ENCODE measurements around the gene HSD17B3. TPM values are rescaled to one million over a fixed set of nuclear protein-coding genes. Genes with fewer than 3 reads are reported as not detected.
"Not testable (repeated sequence)": the region's sequence is repeated elsewhere in the genome, so short reads cannot be mapped to it uniquely, and the experiment has no call there.

Gene HSD17B3
- total and polyA plus RNA-seq, 2 donors (not counting 3 experiments of a cell fraction or from before 2014, with no cell fraction given) = 0.46 TPM; not detected in 1

DNA sequence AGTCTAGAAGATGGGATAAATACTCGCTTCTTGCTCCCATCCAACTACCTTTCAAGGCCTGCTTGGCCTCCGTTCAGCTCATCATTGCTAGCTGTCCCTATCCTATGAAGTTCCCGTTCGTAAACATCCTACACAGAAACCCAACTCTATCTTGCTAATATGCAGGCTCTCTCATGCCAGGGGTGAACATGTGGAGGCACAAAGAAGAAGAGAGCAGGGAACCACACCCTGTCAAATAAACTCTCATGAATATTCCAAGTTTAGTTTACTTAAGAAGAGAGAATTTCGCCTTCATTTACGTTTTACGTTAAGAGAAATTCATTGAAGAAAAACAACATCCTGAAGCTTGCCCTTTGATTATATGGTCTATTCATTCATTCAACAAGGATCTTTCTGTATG, 7.9 kb upstream of the HSD17B3 start:
- no TSS peak for BruUV-seq (replicated peaks)
- FAIRE-seq = no peak
- Histone ChIP-seq H3K27ac (ENCODE audit: insufficient read depth, low read depth, low read length) (no peak overlapping the region), H3K4me2 (ENCODE audit: insufficient read depth, low read length) (no peak overlapping the region), H4K20me1 (replicated peaks; ENCODE audit: control insufficient read depth, extremely low read depth, insufficient read depth, low read length) (no peaks in the 10 kb centered on the region), H3K27me3 (ENCODE audit: control insufficient read depth in 2 of 2, insufficient read depth in 2 of 2, low read length in 2 of 2) (peaks cover 0 to 2% of the 10 kb centered on the region in 2 experiments), H3K79me2 (ENCODE audit: control insufficient read depth, insufficient read depth, low read length) (no peaks in the 10 kb centered on the region), H2AFZ (ENCODE audit: low read depth, low read length) (no peak overlapping the region), H3K4me3 (replicated peaks in 1 of 3; ENCODE audit: insufficient read depth in 1 of 3, low read depth in 1 of 3, low read length in 3 of 3) (no peak overlapping the region), H3K9ac (replicated peaks; ENCODE audit: extremely low read depth, insufficient read depth, low read length) (no peak overlapping the region), H3K4me1 (ENCODE audit: control insufficient read depth, extremely low read depth, insufficient read depth, low read length) (no peaks in the 10 kb centered on the region), H3K36me3 (ENCODE audit: control insufficient read depth in 2 of 2, extremely low read depth in 1 of 2, insufficient read depth in 2 of 2, low read length in 2 of 2) (no peaks in the 10 kb centered on the region), H3K9me3 (replicated peaks; ENCODE audit: control insufficient read depth, insufficient read depth, low read length) (no peaks in the 10 kb centered on the region), H3K9me1 (replicated peaks; ENCODE audit: control insufficient read depth, extremely low read depth, insufficient read depth, low read length) (no peaks in the 10 kb centered on the region)
- dilution Hi-C loops (cut with MboI; ENCODE audit: extremely low pct_ligation_motif_present, low sequenced_read_pairs) (no loop called here), intact Hi-C loops (cut with micrococcal nuclease) (no loop called here)
- no peak for DNase-seq (ENCODE audit: low read depth, low spot score)
- POLR2A ChIA-PET = no interaction called here
- no peak for TF ChIP-seq EZH2 (IDR thresholded peaks at IDR 0.05; ENCODE audit: borderline replicate concordance, low read depth, low read length, severe bottlenecking)
- CTCF ChIA-PET = interaction anchor here (0.6 to 1.8 kb wide), 3 partner anchors 7 to 804 kb away, joined by 3 to 8 read pairs (median 4); no protein-coding TSS in a partner anchor

DNA sequence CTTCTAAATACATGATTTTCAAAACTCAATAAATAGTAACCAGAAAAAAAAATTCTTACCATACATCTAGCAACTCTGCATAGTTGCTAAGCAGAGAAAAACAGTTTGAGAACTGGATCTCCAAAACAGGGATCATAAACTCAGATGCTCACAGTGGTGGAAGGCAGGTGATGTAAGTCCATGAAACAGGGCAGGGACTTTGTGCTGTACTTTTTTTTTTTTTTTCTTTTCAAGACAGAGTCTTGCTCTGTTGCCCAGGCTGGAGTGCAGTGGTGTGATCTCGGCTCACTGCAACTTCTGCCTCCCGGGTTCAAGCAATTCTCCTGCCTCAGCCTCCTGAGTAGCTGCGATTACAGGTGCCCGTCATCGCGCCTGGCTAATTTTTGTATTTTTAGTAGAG, 5.0 kb upstream of the HSD17B3 start:
- H3K4me2 ChIP-seq (ENCODE audit: insufficient read depth, low read length); intact Hi-C loops (cut with micrococcal nuclease); H3K27ac ChIP-seq (ENCODE audit: insufficient read depth, low read depth, low read length); dilution Hi-C loops (cut with MboI; ENCODE audit: extremely low pct_ligation_motif_present, low sequenced_read_pairs); H3K4me3 ChIP-seq (replicated peaks in 1 of 3; ENCODE audit: insufficient read depth in 1 of 3, low read depth in 1 of 3, low read length in 3 of 3); H3K4me1 ChIP-seq (ENCODE audit: control insufficient read depth, extremely low read depth, insufficient read depth, low read length); DNase-seq (ENCODE audit: low read depth, low spot score); H4K20me1 ChIP-seq (replicated peaks; ENCODE audit: control insufficient read depth, extremely low read depth, insufficient read depth, low read length); H3K9me3 ChIP-seq (replicated peaks; ENCODE audit: control insufficient read depth, insufficient read depth, low read length); H3K9me1 ChIP-seq (replicated peaks; ENCODE audit: control insufficient read depth, extremely low read depth, insufficient read depth, low read length); H3K9ac ChIP-seq (replicated peaks; ENCODE audit: extremely low read depth, insufficient read depth, low read length); H3K79me2 ChIP-seq (ENCODE audit: control insufficient read depth, insufficient read depth, low read length); POLR2A ChIA-PET; H3K27me3 ChIP-seq (ENCODE audit: control insufficient read depth in 2 of 2, insufficient read depth in 2 of 2, low read length in 2 of 2); FAIRE-seq; H2AFZ ChIP-seq (ENCODE audit: low read depth, low read length); H3K36me3 ChIP-seq (ENCODE audit: control insufficient read depth in 2 of 2, extremely low read depth in 1 of 2, insufficient read depth in 2 of 2, low read length in 2 of 2); BruUV-seq (replicated peaks): not testable (repeated sequence)
- CTCF ChIA-PET = interaction anchor here (0.9 to 1.3 kb wide), 2 partner anchors 10 to 75 kb away, joined by 3 read pairs; no protein-coding TSS in a partner anchor

Measured in endothelial cell of umbilical vein (primary cell).